ENCODE measurements around the gene DHX38. TPM values are rescaled to one million over a fixed set of nuclear protein-coding genes. Genes with fewer than 3 reads are reported as not detected.
"Not testable (repeated sequence)": the region's sequence is repeated elsewhere in the genome, so short reads cannot be mapped to it uniquely, and the experiment has no call there.

DHX38 gene
- total RNA-seq, 1 experiment from 2014 or later: 32.3 TPM

- not testable (repeated sequence) for H3K4me2 ChIP-seq (ENCODE audit: low read depth, low read length, poor library complexity, severe bottlenecking); H4K20me1 ChIP-seq (ENCODE audit: insufficient read depth, low read depth, low read length); H3K4me3 ChIP-seq (ENCODE audit: low read length); H3K9me2 ChIP-seq (replicated peaks; ENCODE audit: insufficient read depth, low read length); H3K9me3 ChIP-seq (ENCODE audit: low read length); H3K27ac ChIP-seq (ENCODE audit: low read length); H3K36me3 ChIP-seq (ENCODE audit: insufficient read depth, low read length); H3K4me1 ChIP-seq (ENCODE audit: low read length); H2AFZ ChIP-seq (ENCODE audit: low read length); H3K27me3 ChIP-seq (ENCODE audit: low read length); DNase-seq; H3K9ac ChIP-seq (ENCODE audit: low read length); H3K79me2 ChIP-seq (ENCODE audit: low read length)
Observed at GRCh38 chr16:72057313-72057712, 36.3 kb upstream of the DHX38 start.

- not testable (repeated sequence) for DNase-seq; H3K36me3 ChIP-seq (ENCODE audit: insufficient read depth, low read length); H3K4me2 ChIP-seq (ENCODE audit: low read depth, low read length, poor library complexity, severe bottlenecking); H3K27me3 ChIP-seq (ENCODE audit: low read length); H3K9me3 ChIP-seq (ENCODE audit: low read length); H3K4me3 ChIP-seq (ENCODE audit: low read length); H3K9me2 ChIP-seq (replicated peaks; ENCODE audit: insufficient read depth, low read length); H4K20me1 ChIP-seq (ENCODE audit: insufficient read depth, low read depth, low read length); H3K4me1 ChIP-seq (ENCODE audit: low read length); H2AFZ ChIP-seq (ENCODE audit: low read length); H3K9ac ChIP-seq (ENCODE audit: low read length); H3K27ac ChIP-seq (ENCODE audit: low read length); H3K79me2 ChIP-seq (ENCODE audit: low read length)
Observed at GRCh38 chr16:72059060-72059459, 34.6 kb upstream of the DHX38 start.

DNA sequence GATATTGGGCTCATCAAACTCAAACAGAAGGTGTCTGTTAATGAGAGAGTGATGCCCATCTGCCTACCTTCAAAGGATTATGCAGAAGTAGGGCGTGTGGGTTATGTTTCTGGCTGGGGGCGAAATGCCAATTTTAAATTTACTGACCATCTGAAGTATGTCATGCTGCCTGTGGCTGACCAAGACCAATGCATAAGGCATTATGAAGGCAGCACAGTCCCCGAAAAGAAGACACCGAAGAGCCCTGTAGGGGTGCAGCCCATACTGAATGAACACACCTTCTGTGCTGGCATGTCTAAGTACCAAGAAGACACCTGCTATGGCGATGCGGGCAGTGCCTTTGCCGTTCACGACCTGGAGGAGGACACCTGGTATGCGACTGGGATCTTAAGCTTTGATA is 33.2 kb upstream of the DHX38 start:
- no peaks in the 10 kb centered on the region for H3K4me1 ChIP-seq (ENCODE audit: low read length)

DNA sequence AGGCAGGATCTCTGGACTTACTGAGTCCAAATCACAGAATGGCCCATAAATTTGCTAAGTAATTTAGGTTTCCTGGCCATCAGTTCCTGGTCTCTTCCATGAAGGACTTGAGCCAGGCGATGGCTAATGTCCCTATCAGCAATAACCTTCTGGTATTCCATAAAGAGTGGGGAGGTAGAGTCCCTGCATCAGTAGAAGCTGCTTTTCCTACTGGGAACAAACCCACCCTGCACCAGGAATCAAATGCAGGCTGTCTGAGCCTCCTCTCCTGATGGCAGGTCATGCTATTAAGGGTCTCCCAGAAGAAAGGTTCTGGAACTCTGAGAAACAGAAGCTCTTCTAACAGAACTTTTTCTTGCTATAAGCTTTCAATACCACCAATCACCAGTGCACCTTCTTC is 32.1 kb upstream of the DHX38 start:
- DNase-seq: no peak
- Histone ChIP-seq H3K9me3 (ENCODE audit: low read length) (no peaks in the 10 kb centered on the region), H3K79me2 (ENCODE audit: low read length) (no peaks in the 10 kb centered on the region), H3K27ac (ENCODE audit: low read length) (no peak overlapping the region), H3K36me3 (ENCODE audit: insufficient read depth, low read length) (no peaks in the 10 kb centered on the region), H3K27me3 (ENCODE audit: low read length) (no peaks in the 10 kb centered on the region), H3K9me2 (replicated peaks; ENCODE audit: insufficient read depth, low read length) (no peaks in the 10 kb centered on the region), H3K4me3 (ENCODE audit: low read length) (no peak overlapping the region), H4K20me1 (ENCODE audit: insufficient read depth, low read depth, low read length) (no peaks in the 10 kb centered on the region), H3K4me1 (ENCODE audit: low read length) (no peaks in the 10 kb centered on the region), H3K9ac (ENCODE audit: low read length) (no peak overlapping the region), H3K4me2 (ENCODE audit: low read depth, low read length, poor library complexity, severe bottlenecking) (no peak overlapping the region), H2AFZ (ENCODE audit: low read length) (no peak overlapping the region)

More for the DNA sequence above, 33.2 kb upstream of the DHX38 start:
- no peak overlapping the region for H3K4me3 ChIP-seq (ENCODE audit: low read length)
- H3K27ac ChIP-seq (ENCODE audit: low read length): no peak overlapping the region
- H3K4me2 ChIP-seq (ENCODE audit: low read depth, low read length, poor library complexity, severe bottlenecking): no peak overlapping the region
- no peak for DNase-seq
- no peaks in the 10 kb centered on the region for H3K9me3 ChIP-seq (ENCODE audit: low read length)
- H3K79me2 ChIP-seq (ENCODE audit: low read length): no peaks in the 10 kb centered on the region
- H3K9me2 ChIP-seq (replicated peaks; ENCODE audit: insufficient read depth, low read length): no peaks in the 10 kb centered on the region
- no peak overlapping the region for H3K9ac ChIP-seq (ENCODE audit: low read length)
- H4K20me1 ChIP-seq (ENCODE audit: insufficient read depth, low read depth, low read length): no peaks in the 10 kb centered on the region
- no peak overlapping the region for H2AFZ ChIP-seq (ENCODE audit: low read length)
- no peaks in the 10 kb centered on the region for H3K27me3 ChIP-seq (ENCODE audit: low read length)
- no peaks in the 10 kb centered on the region for H3K36me3 ChIP-seq (ENCODE audit: insufficient read depth, low read length)

DNA sequence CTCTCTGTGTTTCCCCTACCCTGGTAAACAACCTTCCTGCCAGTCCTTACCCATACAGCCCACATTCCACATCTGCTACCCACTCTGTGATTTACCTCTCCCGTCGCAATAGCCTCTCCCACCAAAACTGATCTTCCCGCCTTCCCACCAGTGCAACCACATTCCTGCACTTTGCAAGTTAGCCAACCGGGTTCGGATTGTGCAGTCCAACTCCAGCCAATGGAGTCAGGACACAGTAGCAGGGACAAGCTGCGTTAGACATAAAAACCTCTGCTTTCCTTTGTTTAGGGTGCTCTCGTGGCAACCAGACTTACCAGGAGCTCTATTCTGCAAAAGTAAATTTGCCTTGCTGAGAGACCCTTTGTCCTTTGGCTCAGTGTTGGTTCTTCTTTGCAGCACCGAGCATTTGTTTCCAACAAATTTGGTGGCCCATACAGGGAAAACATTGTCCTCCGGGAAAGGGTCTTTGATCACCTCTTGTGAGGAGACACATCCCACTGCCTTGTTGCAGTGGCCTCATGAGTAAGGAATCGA is 29.2 kb upstream of the DHX38 start:
- H3K79me2 ChIP-seq (ENCODE audit: low read length): no peaks in the 10 kb centered on the region
- H3K9me2 ChIP-seq (replicated peaks; ENCODE audit: insufficient read depth, low read length): no peaks in the 10 kb centered on the region
- DNase-seq: no peak
- H3K27ac ChIP-seq (ENCODE audit: low read length): no peak overlapping the region
- H3K36me3 ChIP-seq (ENCODE audit: insufficient read depth, low read length): no peaks in the 10 kb centered on the region
- no peaks in the 10 kb centered on the region for H3K4me1 ChIP-seq (ENCODE audit: low read length)
- H3K9ac ChIP-seq (ENCODE audit: low read length): no peak overlapping the region
- no peaks in the 10 kb centered on the region for H4K20me1 ChIP-seq (ENCODE audit: insufficient read depth, low read depth, low read length)
- H3K27me3 ChIP-seq (ENCODE audit: low read length): no peaks in the 10 kb centered on the region
- no peak overlapping the region for H3K4me2 ChIP-seq (ENCODE audit: low read depth, low read length, poor library complexity, severe bottlenecking)
- no peak overlapping the region for H2AFZ ChIP-seq (ENCODE audit: low read length)
- no peak overlapping the region for H3K4me3 ChIP-seq (ENCODE audit: low read length)
- H3K9me3 ChIP-seq (ENCODE audit: low read length): no peaks in the 10 kb centered on the region

DNA sequence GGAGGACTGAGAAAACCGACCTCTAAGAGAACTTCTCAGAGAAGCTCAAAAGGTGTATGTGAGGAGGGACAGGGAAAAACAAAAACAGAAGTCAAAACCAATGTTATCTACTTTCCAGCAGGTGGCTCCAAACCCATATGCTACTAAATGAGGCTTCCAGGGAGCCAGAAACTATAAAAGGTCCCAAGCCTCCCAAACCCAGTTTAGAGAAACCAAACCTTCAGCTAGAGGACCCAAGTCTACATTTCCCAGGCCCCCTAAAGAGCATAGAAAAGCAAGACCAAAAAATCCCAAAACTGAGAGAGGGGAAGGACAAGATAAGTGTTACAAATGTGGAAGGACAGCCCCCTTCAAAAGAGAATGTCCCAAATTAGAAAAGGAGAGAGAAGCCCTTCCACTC is 26.9 kb upstream of the DHX38 start:
- Histone ChIP-seq H2AFZ (ENCODE audit: low read length) (no peak overlapping the region), H3K27me3 (ENCODE audit: low read length) (no peaks in the 10 kb centered on the region), H3K9me3 (ENCODE audit: low read length) (no peaks in the 10 kb centered on the region), H3K4me2 (ENCODE audit: low read depth, low read length, poor library complexity, severe bottlenecking) (no peak overlapping the region), H3K36me3 (ENCODE audit: insufficient read depth, low read length) (no peaks in the 10 kb centered on the region), H4K20me1 (ENCODE audit: insufficient read depth, low read depth, low read length) (no peaks in the 10 kb centered on the region), H3K4me3 (ENCODE audit: low read length) (no peak overlapping the region), H3K9ac (ENCODE audit: low read length) (no peak overlapping the region), H3K79me2 (ENCODE audit: low read length) (no peaks in the 10 kb centered on the region), H3K4me1 (ENCODE audit: low read length) (peaks cover 7% of the 10 kb centered on the region), H3K27ac (ENCODE audit: low read length) (no peak overlapping the region), H3K9me2 (replicated peaks; ENCODE audit: insufficient read depth, low read length) (no peaks in the 10 kb centered on the region)
- DNase-seq: peak; percentile 68

- DNase-seq: no peak
- Histone ChIP-seq H3K27me3 (ENCODE audit: low read length) (no peaks in the 10 kb centered on the region), H3K27ac (ENCODE audit: low read length) (no peak overlapping the region), H3K4me2 (ENCODE audit: low read depth, low read length, poor library complexity, severe bottlenecking) (no peak overlapping the region), H2AFZ (ENCODE audit: low read length) (no peak overlapping the region), H3K9me2 (replicated peaks; ENCODE audit: insufficient read depth, low read length) (no peaks in the 10 kb centered on the region), H3K79me2 (ENCODE audit: low read length) (no peaks in the 10 kb centered on the region), H3K4me3 (ENCODE audit: low read length) (no peak overlapping the region), H3K9me3 (ENCODE audit: low read length) (no peaks in the 10 kb centered on the region), H3K9ac (ENCODE audit: low read length) (no peak overlapping the region), H3K36me3 (ENCODE audit: insufficient read depth, low read length) (no peaks in the 10 kb centered on the region), H4K20me1 (ENCODE audit: insufficient read depth, low read depth, low read length) (no peaks in the 10 kb centered on the region), H3K4me1 (ENCODE audit: low read length) (peaks cover 7% of the 10 kb centered on the region)
Observed at GRCh38 chr16:72068930-72069329, 24.7 kb upstream of the DHX38 start.

DNA sequence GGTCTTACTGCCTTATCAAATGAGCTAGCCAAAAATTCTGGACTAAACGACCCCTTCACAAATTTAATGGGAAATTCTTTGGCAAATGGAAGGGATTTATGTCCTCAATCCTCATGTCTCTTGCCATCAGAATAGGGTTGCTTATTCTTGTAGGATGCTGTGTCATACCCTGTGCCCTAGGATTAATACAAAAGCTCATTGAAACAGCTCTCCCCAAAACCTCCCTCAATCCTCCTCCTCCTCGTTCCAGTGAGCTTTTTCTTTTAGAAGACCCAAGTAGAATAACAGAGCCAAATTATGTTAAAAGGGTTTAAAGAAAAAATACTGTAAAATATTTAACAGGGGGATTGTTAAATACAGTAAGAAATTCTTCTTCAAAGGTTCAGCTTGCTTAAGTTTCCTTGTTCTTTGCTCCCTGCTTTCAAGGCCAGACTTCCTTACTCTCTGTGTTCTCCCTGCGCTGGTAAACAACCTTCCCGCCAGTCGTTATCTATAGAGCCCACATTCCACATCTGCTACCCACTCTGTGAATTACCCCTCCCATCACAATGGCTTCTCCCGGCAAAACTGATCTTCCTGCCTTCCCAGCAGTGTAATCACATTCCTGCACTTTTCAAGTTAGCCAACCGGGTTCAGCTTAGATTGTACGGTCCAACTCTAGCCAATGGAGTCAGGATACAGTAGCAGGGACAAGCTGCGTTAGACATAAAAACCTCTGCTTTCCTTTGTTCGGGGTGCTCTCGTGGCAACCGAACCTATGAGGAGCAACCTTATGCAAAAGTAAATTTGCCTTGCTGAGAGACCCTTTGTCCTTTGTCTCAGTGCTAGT is 20.9 kb upstream of the DHX38 start:
- H3K4me3 ChIP-seq (ENCODE audit: low read length): no peak overlapping the region
- no peak for DNase-seq
- H4K20me1 ChIP-seq (ENCODE audit: insufficient read depth, low read depth, low read length): no peaks in the 10 kb centered on the region
- no peaks in the 10 kb centered on the region for H3K9me2 ChIP-seq (replicated peaks; ENCODE audit: insufficient read depth, low read length)
- no peaks in the 10 kb centered on the region for H3K27me3 ChIP-seq (ENCODE audit: low read length)
- no peak overlapping the region for H3K27ac ChIP-seq (ENCODE audit: low read length)
- no peak overlapping the region for H2AFZ ChIP-seq (ENCODE audit: low read length)
- no peaks in the 10 kb centered on the region for H3K9me3 ChIP-seq (ENCODE audit: low read length)
- no peaks in the 10 kb centered on the region for H3K36me3 ChIP-seq (ENCODE audit: insufficient read depth, low read length)
- no peak overlapping the region for H3K4me2 ChIP-seq (ENCODE audit: low read depth, low read length, poor library complexity, severe bottlenecking)
- no peak overlapping the region for H3K9ac ChIP-seq (ENCODE audit: low read length)
- no peaks in the 10 kb centered on the region for H3K79me2 ChIP-seq (ENCODE audit: low read length)
- peaks cover 7% of the 10 kb centered on the region for H3K4me1 ChIP-seq (ENCODE audit: low read length)
